Naive thymus-derived CD8-positive, alpha-beta T cell (primary cell): ENCODE data around the gene ST6GALNAC1. TPM values are rescaled to one million over a fixed set of nuclear protein-coding genes. Genes with fewer than 3 reads are reported as not detected.

Experiments
- ATAC-seq, 2 donors: fragments of 150-1000 bp; cut with Tn5 transposase in 1 of 2; sonication (Bioruptor Pico), chemical (Tn5 transposase) in 1 of 2; 1 replicate in 1 of 2; 2 replicates in 1 of 2; pipeline ENCODE4 v1.10.0; 2021; ENCODE audit warnings: mild to moderate bottlenecking in 2 of 2, moderate library complexity in 2 of 2
- POLR2A ChIA-PET: fragments of 350-600 bp; sonication (Branson Sonifier 250); formaldehyde crosslinking; loops from one replicate; lab custom pipeline; 2021; ENCODE audit warnings: antibody characterized with exemption; lab: Charles Lee
- DNase-seq, 10 donors: peaks; one replicate each; pipeline versions ENCODE4 v3.0.0 to v3.0.0-alpha.2; 2020 to 2022
- H3K27ac Mint-ChIP-seq, 10 donors: one replicate each; pipeline ENCODE4 v1.8.0; 2020 to 2022; ENCODE audit warnings: mild to moderate bottlenecking in 10 of 10, mixed read lengths in 10 of 10, moderate library complexity in 4 of 10, inconsistent platforms in 1 of 10
- H3K27me3 Mint-ChIP-seq, 5 donors: one replicate each; pipeline ENCODE4 v1.8.0; 2021 to 2022; ENCODE audit warnings: mixed read lengths in 5 of 5
- H3K36me3 Mint-ChIP-seq, 3 donors: one replicate each; pipeline ENCODE4 v1.8.0; 2020 to 2022; ENCODE audit warnings: mixed read lengths in 3 of 3, mild to moderate bottlenecking in 2 of 3, inconsistent platforms in 1 of 3
- H3K4me1 Mint-ChIP-seq, 4 donors: one replicate each; pipeline ENCODE4 v1.8.0; 2021 to 2022; ENCODE audit warnings: mixed read lengths in 4 of 4
- H3K4me3 Mint-ChIP-seq, 10 donors: one replicate each; pipeline ENCODE4 v1.8.0; 2020 to 2022; ENCODE audit warnings: mild to moderate bottlenecking in 10 of 10, mixed read lengths in 10 of 10, moderate library complexity in 6 of 10, inconsistent platforms in 1 of 10
- H3K9me3 Mint-ChIP-seq, 9 donors: one replicate each; pipeline ENCODE4 v1.8.0; 2020 to 2022; ENCODE audit warnings: mixed read lengths in 9 of 9, mild to moderate bottlenecking in 3 of 9, inconsistent platforms in 1 of 9, moderate library complexity in 1 of 9
- polyA plus RNA-seq, 3 donors: library from polyadenylated mRNA; unstranded; fragments of 300-500 nt; fragmentation: Illumina TruSeq; gene quantifications; one replicate each; pipeline ENCODE4 v1.2.3, GENCODE V29; 2021
- total RNA-seq, 8 experiments: library from RNA in 2 of 8; stranded (reverse) in 2 of 8; gene quantifications; one replicate each; pipeline ENCODE4 v1.2.3 and lab custom pipeline; 2021 to 2026

The ST6GALNAC1 gene
- total and polyA plus RNA-seq, 5 experiments from 2014 or later, result 0.07 to 0.52 TPM; not detected in 3

DNA sequence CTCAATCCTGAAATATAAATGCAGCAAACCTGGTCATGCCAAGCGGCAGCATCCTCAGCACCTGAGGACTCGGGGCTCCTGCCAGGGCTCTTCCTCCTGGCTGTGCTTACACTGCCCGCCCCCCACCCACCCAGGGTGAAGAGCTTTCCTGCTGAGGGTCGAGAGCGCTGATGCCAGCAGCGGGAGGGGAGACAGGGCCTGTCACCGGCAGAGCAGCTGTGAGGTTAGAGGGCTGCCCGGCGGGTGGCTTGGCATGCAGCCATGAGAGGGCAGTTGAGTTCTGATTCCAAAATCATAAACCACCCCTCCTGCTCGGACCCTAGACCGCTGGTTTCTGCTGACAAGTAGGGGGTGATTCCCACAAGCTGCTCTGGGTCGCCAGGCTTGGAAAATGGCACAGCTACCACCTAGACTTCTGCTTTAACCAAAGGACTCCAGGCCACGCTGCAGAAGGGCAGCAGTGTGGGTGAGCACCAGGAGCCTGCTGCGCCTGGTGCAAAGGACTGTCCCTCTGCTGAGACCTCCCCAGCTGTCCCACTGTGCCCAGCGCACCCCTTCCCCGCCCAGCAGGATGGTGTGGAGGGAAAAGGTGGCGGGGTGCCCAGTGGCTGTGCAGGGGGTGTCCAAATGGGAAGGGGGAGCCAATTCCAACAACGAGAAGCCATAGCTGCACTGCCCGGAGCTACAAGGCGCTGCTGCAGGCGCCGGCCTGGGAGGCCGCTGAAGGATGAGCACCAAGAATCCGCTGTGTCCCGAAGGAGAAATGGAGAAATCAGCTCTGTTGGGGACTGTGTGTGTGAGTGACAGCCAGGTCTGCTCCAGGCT, 40.6 kb upstream of the ST6GALNAC1 start:
- H3K36me3 Mint-ChIP-seq, result no peaks in the 10 kb centered on the region
- POLR2A ChIA-PET, result no interaction called here
- no peak overlapping the region for H3K27ac Mint-ChIP-seq
- ATAC-seq (no peak), DNase-seq (no peak)
- H3K4me3 Mint-ChIP-seq, result no peak overlapping the region
- H3K4me1 Mint-ChIP-seq, result peaks cover 5 to 15% (median 11%) of the 10 kb centered on the region in 4 donors
- no peaks in the 10 kb centered on the region for H3K9me3 Mint-ChIP-seq
- no peaks in the 10 kb centered on the region for H3K27me3 Mint-ChIP-seq

DNA sequence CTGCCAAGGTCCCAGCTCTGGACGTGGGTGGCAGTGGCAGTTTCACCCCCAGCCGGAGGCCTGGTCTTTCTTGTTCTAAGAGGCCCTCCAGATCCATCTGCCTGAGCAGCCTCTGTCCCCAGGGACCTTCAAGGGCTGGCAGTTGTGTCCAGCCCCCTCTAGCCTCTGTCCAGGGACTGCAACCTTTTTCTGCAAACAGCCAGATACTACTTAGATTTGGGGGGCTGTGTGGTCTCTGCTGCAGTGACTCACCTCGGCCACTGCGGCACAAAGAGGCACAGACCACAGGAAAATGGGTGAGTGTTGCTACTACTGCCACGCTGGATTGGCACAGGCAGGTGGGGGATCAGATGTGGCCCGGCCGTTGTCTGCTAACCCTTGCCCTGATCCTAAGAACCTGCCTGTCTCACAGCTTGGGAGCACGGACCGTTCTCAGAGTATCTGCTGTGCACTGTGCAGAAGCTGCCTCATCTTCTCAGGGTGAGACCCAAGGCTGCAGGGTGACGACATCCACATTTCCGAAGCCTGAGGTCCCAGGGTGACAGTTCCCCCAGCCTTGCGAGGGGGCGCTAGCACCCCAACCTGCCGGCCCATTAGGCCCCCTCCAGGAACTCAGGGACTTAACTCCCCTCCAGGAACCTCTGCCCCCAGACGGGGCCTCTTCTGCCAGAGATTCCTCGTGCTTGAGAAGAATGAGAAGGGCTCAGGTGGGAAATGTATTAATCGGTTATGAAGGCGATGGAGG, 39.6 kb upstream of the ST6GALNAC1 start:
- ATAC-seq (no peak), DNase-seq (no peak)
- Mint-ChIP-seq H3K4me3 (peak overlapping the region in 1 of 10 donors; percentile 10), H3K27ac (peak overlapping the region in 3 of 10 donors; percentile 31 to 53 (median 41)), H3K9me3 (no peaks in the 10 kb centered on the region), H3K36me3 (no peaks in the 10 kb centered on the region), H3K27me3 (no peaks in the 10 kb centered on the region), H3K4me1 (peaks cover 5 to 15% (median 11%) of the 10 kb centered on the region in 4 donors)
- POLR2A ChIA-PET, result interaction anchor here (2.8 kb wide), 1 partner anchor 11 kb away, joined by 26 read pairs; no protein-coding TSS in a partner anchor

DNA sequence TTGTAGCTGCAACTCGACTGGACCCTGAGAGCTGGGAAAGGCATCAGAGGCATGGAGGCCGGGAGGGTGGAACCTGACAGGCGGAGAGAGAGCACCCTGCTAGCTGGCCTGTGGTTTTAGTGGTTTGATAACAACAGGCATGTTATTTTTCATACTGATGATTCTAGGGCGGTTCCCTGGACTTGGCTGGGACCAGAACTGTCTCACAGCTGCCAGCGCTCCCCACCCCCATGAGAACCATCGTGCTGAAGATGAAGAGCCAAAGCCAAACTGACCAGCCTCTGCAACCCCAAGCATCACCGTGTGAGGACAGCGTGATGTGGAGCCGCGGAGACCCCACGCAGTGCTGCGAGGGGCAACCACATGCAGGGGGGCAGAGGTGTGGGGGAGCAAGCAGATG, 38.7 kb upstream of the ST6GALNAC1 start:
- Mint-ChIP-seq H3K27ac (peak overlapping the region in 3 of 10 donors; percentile 5 to 74 (median 69)), H3K4me3 (peak overlapping the region in 3 of 10 donors; percentile 2 to 78 (median 58))

DNA sequence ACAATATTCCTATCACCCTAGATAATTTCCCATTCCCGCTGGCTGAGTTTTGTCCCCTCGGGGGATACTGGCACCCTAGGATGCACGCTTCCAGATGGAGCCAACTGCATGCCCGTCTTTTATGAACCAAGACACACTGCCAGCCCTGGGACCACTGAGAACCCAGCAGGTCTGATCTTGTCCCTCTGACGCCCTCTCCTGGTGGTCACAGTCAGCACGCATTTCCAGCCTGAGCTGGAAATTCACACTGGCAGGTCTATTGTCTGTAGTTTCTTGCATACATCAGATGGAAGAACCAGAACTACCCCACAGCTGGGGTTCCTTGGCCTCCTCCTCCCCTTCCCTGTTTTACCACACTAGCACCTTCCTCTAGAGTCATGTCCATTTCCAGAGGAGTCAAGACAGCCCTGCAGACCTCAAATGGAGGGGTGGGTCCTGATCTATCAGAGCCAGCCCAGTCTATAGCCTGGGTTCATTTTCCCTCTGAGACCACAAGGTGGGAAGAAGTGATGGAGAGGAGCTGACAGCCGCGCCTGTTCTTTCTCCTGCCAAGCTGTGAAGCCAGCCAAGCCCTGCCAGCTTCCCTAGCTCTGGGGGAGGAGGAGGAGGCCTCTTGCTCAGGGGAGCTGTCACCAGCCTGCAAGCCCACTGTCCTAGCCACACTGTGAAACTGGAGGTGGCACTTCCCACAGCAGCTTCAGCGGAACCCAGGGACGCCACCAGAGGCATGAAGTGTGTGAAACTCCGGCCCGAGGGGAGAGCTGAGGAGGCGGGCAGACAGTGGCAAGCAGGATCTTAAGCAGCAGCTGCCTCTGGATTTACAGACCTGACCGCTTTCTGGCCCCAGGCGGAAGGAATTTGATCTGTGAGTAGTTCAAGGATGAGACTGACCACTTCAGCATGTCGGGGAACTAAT, 37.9 kb upstream of the ST6GALNAC1 start:
- Mint-ChIP-seq H3K4me3 (peak overlapping the region in 3 of 10 donors; percentile 2 to 78 (median 75)), H3K4me1 (peaks cover 5 to 15% (median 11%) of the 10 kb centered on the region in 4 donors), H3K36me3 (no peaks in the 10 kb centered on the region), H3K9me3 (no peaks in the 10 kb centered on the region), H3K27ac (peak overlapping the region in 6 of 10 donors; percentile 16 to 86 (median 73)), H3K27me3 (no peaks in the 10 kb centered on the region)
- DNase-seq (peak; percentile 61 to 88 (median 75)), ATAC-seq (peak; percentile 76 to 80)
- POLR2A ChIA-PET, result interaction anchor here (0.7 to 2.8 kb wide), 6 partner anchors 9 to 303 kb away, joined by 3 to 26 read pairs (median 4); no protein-coding TSS in a partner anchor

More for the DNA sequence above, 38.7 kb upstream of the ST6GALNAC1 start:
- H3K9me3 Mint-ChIP-seq, result no peaks in the 10 kb centered on the region
- H3K36me3 Mint-ChIP-seq, result no peaks in the 10 kb centered on the region
- no peak for ATAC-seq
- H3K27me3 Mint-ChIP-seq, result no peaks in the 10 kb centered on the region
- POLR2A ChIA-PET, result interaction anchor here (1.0 to 2.8 kb wide), 4 partner anchors 10 to 302 kb away, joined by 3 to 26 read pairs (median 10); no protein-coding TSS in a partner anchor
- H3K4me1 Mint-ChIP-seq, result peaks cover 5 to 15% (median 11%) of the 10 kb centered on the region in 4 donors
- peak in 1 of 10 donors; percentile 8 for DNase-seq

DNA sequence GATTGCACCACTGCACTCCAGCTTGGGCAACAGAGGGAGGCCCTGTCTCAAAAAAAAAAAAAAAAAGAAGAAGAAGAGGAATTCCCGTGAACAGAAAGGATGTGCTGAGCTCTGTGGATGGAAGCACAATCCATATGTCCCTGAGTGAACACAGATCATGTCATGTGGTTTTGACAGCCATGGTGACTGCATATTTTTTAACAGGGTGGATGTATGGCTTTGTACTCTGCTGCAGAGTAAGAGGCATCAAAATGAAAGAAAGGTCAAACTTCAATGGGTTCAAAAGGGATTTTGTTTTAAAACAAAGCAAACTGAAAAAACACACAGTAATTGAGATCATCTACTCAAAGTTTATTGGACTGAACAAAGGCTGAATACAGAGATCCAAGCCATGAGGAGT, 35.7 kb upstream of the ST6GALNAC1 start:
- Mint-ChIP-seq H3K9me3 (no peaks in the 10 kb centered on the region), H3K4me1 (peaks cover 5 to 20% (median 11%) of the 10 kb centered on the region in 4 donors), H3K36me3 (no peaks in the 10 kb centered on the region), H3K4me3 (no peak overlapping the region), H3K27me3 (no peaks in the 10 kb centered on the region), H3K27ac (peak overlapping the region in 1 of 10 donors; percentile 13)
- POLR2A ChIA-PET, result interaction anchor here (1.1 kb wide), 1 partner anchor 125 kb away, joined by 3 read pairs; no protein-coding TSS in a partner anchor
- no peak for DNase-seq
- no peak for ATAC-seq

DNA sequence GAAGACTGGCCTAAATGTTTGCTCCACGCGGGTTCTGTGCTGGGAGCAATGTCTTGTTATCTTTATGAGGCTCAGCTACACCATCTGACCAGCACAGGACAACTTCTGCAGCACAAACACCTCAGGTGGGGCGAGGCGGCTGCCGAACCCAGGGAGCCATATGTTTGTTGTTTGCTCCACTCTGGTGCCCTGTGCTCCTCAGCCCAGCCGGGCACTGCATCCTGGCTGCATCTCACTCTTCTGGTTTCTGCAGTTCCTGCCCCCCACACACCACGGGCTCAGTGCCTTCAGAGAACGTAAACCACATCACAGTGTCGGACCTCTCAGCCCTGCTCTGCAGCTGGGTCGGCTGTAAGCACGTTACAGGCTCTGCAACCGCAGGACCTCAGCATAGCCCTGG, 34.8 kb upstream of the ST6GALNAC1 start:
- peak; percentile 81 for ATAC-seq
- POLR2A ChIA-PET, result interaction anchor here (0.9 to 2.8 kb wide), 3 partner anchors 9 to 163 kb away, joined by 3 to 11 read pairs (median 3); no protein-coding TSS in a partner anchor
- peaks cover 5 to 29% (median 18%) of the 10 kb centered on the region in 4 donors for H3K4me1 Mint-ChIP-seq
- H3K27me3 Mint-ChIP-seq, result no peaks in the 10 kb centered on the region
- no peaks in the 10 kb centered on the region for H3K36me3 Mint-ChIP-seq
- H3K9me3 Mint-ChIP-seq, result no peaks in the 10 kb centered on the region
- H3K27ac Mint-ChIP-seq, result no peak overlapping the region
- no peak overlapping the region for H3K4me3 Mint-ChIP-seq
- DNase-seq, result peak in 8 of 10 donors; percentile 7 to 47 (median 33)

DNA sequence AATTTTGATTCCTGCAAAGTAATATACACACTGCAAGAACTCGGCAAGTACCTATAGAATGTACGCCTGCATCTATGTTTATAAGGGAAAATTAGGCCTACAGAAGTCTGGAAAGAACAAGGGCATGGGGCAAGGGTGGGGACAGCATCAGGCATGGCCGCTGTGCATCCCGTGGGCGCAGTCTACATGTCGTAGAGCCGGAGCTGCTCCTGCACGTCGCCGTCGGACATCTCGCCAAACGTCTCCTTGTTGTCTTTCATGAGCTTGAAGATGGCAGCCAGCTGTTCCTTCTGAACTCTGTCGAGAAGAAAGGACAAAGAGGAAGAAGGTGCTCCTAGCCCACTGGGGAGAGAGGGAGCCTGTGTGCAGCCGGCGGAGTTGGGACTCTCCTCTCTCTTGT, 33.8 kb upstream of the ST6GALNAC1 start:
- POLR2A ChIA-PET, result interaction anchor here (0.9 to 2.8 kb wide), 3 partner anchors 9 to 120 kb away, joined by 3 to 11 read pairs (median 5); no protein-coding TSS in a partner anchor
- DNase-seq, result no peak
- H3K9me3 Mint-ChIP-seq, result no peaks in the 10 kb centered on the region
- no peaks in the 10 kb centered on the region for H3K27me3 Mint-ChIP-seq
- H3K4me1 Mint-ChIP-seq, result peaks cover 7 to 39% (median 27%) of the 10 kb centered on the region in 4 donors
- H3K4me3 Mint-ChIP-seq, result no peak overlapping the region
- H3K36me3 Mint-ChIP-seq, result no peaks in the 10 kb centered on the region
- no peak for ATAC-seq
- H3K27ac Mint-ChIP-seq, result no peak overlapping the region

DNA sequence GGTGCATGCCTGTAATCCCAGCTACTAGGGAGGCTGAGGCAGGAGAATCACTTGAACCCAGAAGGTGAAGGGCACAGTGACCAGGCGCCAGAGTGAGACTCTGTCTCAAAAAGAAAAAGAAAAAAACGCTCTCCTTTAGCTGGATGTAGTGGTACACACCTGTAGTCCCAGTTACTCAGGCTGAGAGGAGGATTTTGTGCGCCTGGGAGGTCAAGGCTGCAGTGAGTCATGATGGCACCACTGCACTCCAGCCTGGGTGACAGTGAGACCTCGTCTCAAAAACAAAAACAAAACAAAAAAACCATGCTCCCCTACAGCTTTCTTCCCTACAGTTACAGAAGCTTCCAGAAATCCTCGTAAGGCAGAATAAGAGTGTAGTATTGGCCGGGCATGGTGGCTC, 33.1 kb upstream of the ST6GALNAC1 start:
- ATAC-seq (no peak), DNase-seq (no peak)
- Mint-ChIP-seq H3K9me3 (no peaks in the 10 kb centered on the region), H3K4me1 (peaks cover 7 to 44% (median 30%) of the 10 kb centered on the region in 4 donors), H3K36me3 (no peaks in the 10 kb centered on the region), H3K4me3 (no peak overlapping the region), H3K27me3 (no peaks in the 10 kb centered on the region), H3K27ac (no peak overlapping the region)
- POLR2A ChIA-PET, result interaction anchor here (2.8 kb wide), 1 partner anchor 119 kb away, joined by 11 read pairs; no protein-coding TSS in a partner anchor

DNA sequence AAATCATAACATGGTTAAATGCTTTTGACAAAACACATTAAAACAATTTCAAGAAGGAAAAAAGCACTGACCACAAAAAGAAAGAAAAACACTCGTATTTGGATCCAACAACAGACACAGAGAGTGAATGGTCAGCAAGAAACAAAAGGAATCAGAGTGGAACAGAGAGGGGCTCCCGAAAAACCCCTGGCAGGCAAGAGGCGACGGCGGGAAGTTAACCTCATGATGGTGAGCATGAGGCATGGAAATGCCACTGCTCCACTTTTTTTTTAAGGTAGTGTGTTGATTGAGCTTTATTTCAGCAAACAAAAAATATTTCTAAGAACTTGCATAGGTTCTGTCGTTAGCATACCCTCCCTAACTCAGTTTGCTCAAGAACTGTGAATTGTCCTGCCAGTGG, 32.1 kb upstream of the ST6GALNAC1 start:
- DNase-seq (no peak), ATAC-seq (no peak)
- Mint-ChIP-seq H3K4me1 (peaks cover 14 to 46% (median 33%) of the 10 kb centered on the region in 4 donors), H3K27me3 (no peaks in the 10 kb centered on the region), H3K27ac (peak overlapping the region in 4 of 10 donors; percentile 28 to 68 (median 54)), H3K9me3 (no peaks in the 10 kb centered on the region), H3K4me3 (no peak overlapping the region), H3K36me3 (no peaks in the 10 kb centered on the region)
- POLR2A ChIA-PET, result interaction anchor here (1.7 kb wide), 1 partner anchor 118 kb away, joined by 4 read pairs; no protein-coding TSS in a partner anchor

DNA sequence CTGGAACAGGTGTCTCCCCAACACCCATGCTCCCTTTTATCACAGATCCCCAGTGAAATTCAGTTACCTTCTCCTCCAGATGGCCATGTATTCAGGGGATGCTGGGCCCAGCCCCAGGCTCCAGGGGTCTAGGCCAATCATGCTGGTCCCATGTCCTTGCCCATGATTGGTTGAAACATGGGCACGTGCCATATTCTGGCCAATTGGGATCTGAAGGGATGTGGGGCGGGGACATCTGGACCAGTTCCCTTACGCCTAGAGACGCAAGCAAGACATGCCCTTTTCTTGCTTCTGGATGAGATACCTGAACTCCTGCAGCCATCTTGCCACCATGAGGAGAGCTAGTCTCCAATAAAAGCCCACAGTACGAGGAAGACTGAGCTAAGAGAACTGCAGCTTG, 31.0 kb upstream of the ST6GALNAC1 start:
- Mint-ChIP-seq H3K4me3 (no peak overlapping the region), H3K36me3 (no peaks in the 10 kb centered on the region), H3K4me1 (peaks cover 20 to 51% (median 42%) of the 10 kb centered on the region in 4 donors), H3K27me3 (no peaks in the 10 kb centered on the region), H3K9me3 (no peaks in the 10 kb centered on the region), H3K27ac (peak overlapping the region in 1 of 10 donors; percentile 35)
- ATAC-seq (no peak), DNase-seq (no peak)
- POLR2A ChIA-PET, result interaction anchor here (1.7 kb wide), 1 partner anchor 116 kb away, joined by 4 read pairs; no protein-coding TSS in a partner anchor

DNA sequence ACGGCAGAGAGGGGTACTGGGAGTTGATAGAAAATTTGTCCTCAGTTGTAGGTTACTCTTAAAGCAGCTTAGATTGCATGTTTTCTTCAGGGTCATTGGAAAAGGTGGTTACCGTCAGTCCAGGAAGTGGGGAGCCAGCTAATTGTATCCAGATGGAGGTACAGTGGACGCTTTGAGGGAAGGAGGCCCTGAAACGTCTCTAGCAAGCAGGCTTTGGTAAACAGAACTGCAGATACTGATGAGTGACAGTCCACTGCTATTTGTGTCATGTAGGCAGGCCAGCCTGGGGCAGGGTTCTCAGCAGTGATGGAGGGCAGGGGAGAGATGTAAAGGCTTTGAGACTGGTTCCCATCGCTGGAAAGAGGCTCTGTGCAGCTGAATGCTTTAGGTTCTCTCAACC, 30.2 kb upstream of the ST6GALNAC1 start:
- no peaks in the 10 kb centered on the region for H3K36me3 Mint-ChIP-seq
- H3K27me3 Mint-ChIP-seq, result no peaks in the 10 kb centered on the region
- H3K4me3 Mint-ChIP-seq, result peak overlapping the region in 7 of 10 donors; percentile 10 to 97 (median 91)

More for the DNA sequence above, 30.2 kb upstream of the ST6GALNAC1 start:
- POLR2A ChIA-PET, result interaction anchor here (0.7 to 3.6 kb wide), 3 partner anchors 8 to 1019 kb away, joined by 3 to 26 read pairs (median 4); no protein-coding TSS in a partner anchor
- DNase-seq (no peak), ATAC-seq (no peak)
- Mint-ChIP-seq H3K27ac (peak overlapping the region; percentile 63 to 99 (median 98)), H3K4me1 (peaks cover 20 to 54% (median 42%) of the 10 kb centered on the region in 4 donors), H3K9me3 (no peaks in the 10 kb centered on the region)
